Glutamatergic neuron (in vitro differentiated cells): ENCODE data around the gene C18orf54. TPM values are rescaled to one million over a fixed set of nuclear protein-coding genes. Genes with fewer than 3 reads are reported as not detected.
"Not testable (repeated sequence)": the region's sequence is repeated elsewhere in the genome, so short reads cannot be mapped to it uniquely, and the experiment has no call there.

Experiments
- DNase-seq: peaks from one replicate; pipeline ENCODE4 v3.0.0; 2022
- H3K27ac Mint-ChIP-seq: one replicate; pipeline ENCODE4 v1.8.0; 2020; ENCODE audit warnings: mild to moderate bottlenecking, mixed read lengths, inconsistent platforms; ENCODE audit not compliant: unreplicated experiment
- H3K27me3 Mint-ChIP-seq: one replicate; pipeline ENCODE4 v1.8.0; 2020; ENCODE audit warnings: mild to moderate bottlenecking, moderate library complexity, mixed read lengths, inconsistent platforms; ENCODE audit not compliant: unreplicated experiment
- H3K36me3 Mint-ChIP-seq: one replicate; pipeline ENCODE4 v1.8.0; 2020; ENCODE audit warnings: mild to moderate bottlenecking, mixed read lengths, inconsistent platforms; ENCODE audit not compliant: unreplicated experiment
- H3K4me1 Mint-ChIP-seq: one replicate; pipeline ENCODE4 v1.8.0; 2020; ENCODE audit warnings: mild to moderate bottlenecking, low read depth, mixed read lengths, inconsistent platforms; ENCODE audit not compliant: unreplicated experiment
- H3K4me3 Mint-ChIP-seq: one replicate; pipeline ENCODE4 v1.8.0; 2020; ENCODE audit warnings: mild to moderate bottlenecking, mixed read lengths, inconsistent platforms; ENCODE audit not compliant: unreplicated experiment
- H3K9me3 Mint-ChIP-seq: one replicate; pipeline ENCODE4 v1.8.0; 2020; ENCODE audit warnings: mild to moderate bottlenecking, moderate library complexity, mixed read lengths, inconsistent platforms; ENCODE audit not compliant: unreplicated experiment
- CTCF ChIP-seq: fragments of 200-600 bp; sonication (generic); IDR thresholded peaks from one replicate; pipeline ENCODE4 v1.5.0; 2021; ENCODE audit not compliant: partially characterized antibody, unreplicated experiment
- total RNA-seq: library from RNA; stranded (reverse); fragmentation: NEBNext Ultra II Directional; extraction: Animal tissue kit (Norgen Biotek cat#: 25700); gene quantifications from one replicate; pipeline ENCODE4 v1.2.1, GENCODE V29; 2021; ENCODE audit not compliant: unreplicated experiment

Gene C18orf54
- total RNA-seq, 1 donor from 2014 or later: 20.0 TPM

- Mint-ChIP-seq H3K27ac (no peak overlapping the region), H3K27me3 (peaks cover 3% of the 10 kb centered on the region), H3K9me3 (peaks cover 3% of the 10 kb centered on the region), H3K36me3 (no peaks in the 10 kb centered on the region), H3K4me3 (no peak overlapping the region), H3K4me1 (peaks cover 9% of the 10 kb centered on the region)
- TF ChIP-seq CTCF: no peak
- DNase-seq: no peak
Measured at GRCh38 chr18:54386043-54386442, 28.3 kb downstream of the C18orf54 start.

- H3K36me3 Mint-ChIP-seq, H3K27me3 Mint-ChIP-seq, H3K4me3 Mint-ChIP-seq, H3K4me1 Mint-ChIP-seq, H3K27ac Mint-ChIP-seq, H3K9me3 Mint-ChIP-seq, DNase-seq: not testable (repeated sequence)
Measured at GRCh38 chr18:54386800-54387495, 29.2 kb downstream of the C18orf54 start.

- Mint-ChIP-seq H3K4me1 (peaks cover 9% of the 10 kb centered on the region), H3K36me3 (no peaks in the 10 kb centered on the region), H3K27me3 (peaks cover 3% of the 10 kb centered on the region), H3K27ac (no peak overlapping the region), H3K9me3 (peaks cover 1% of the 10 kb centered on the region), H3K4me3 (no peak overlapping the region)
- no peak for DNase-seq
- TF ChIP-seq CTCF: no peak
Measured at GRCh38 chr18:54387631-54388030, 29.9 kb downstream of the C18orf54 start.

GRCh38 chr18:54388203-54389142 is 30.8 kb downstream of the C18orf54 start:
- no peak for DNase-seq
- H3K9me3 Mint-ChIP-seq: peaks cover 1% of the 10 kb centered on the region
- H3K36me3 Mint-ChIP-seq: no peaks in the 10 kb centered on the region
- peaks cover 3% of the 10 kb centered on the region for H3K27me3 Mint-ChIP-seq
- no peak for TF ChIP-seq CTCF
- no peak overlapping the region for H3K4me3 Mint-ChIP-seq
- H3K4me1 Mint-ChIP-seq: peaks cover 9% of the 10 kb centered on the region
- no peak overlapping the region for H3K27ac Mint-ChIP-seq

- DNase-seq: no peak
- H3K4me3 Mint-ChIP-seq: no peak overlapping the region
- no peaks in the 10 kb centered on the region for H3K36me3 Mint-ChIP-seq
- H3K4me1 Mint-ChIP-seq: peaks cover 9% of the 10 kb centered on the region
- no peak for TF ChIP-seq CTCF
- peaks cover 3% of the 10 kb centered on the region for H3K27me3 Mint-ChIP-seq
- H3K27ac Mint-ChIP-seq: no peak overlapping the region
- H3K9me3 Mint-ChIP-seq: peaks cover 1% of the 10 kb centered on the region
Measured at GRCh38 chr18:54389143-54389505, 31.4 kb downstream of the C18orf54 start.
